Endothelial cell (in vitro differentiated cells): ENCODE results near the gene SCFD2. TPM values are rescaled to one million over a fixed set of nuclear protein-coding genes. Genes with fewer than 3 reads are reported as not detected.

Source experiments
- DNase-seq: peaks from one replicate; pipeline ENCODE4 v3.0.0; 2021; ENCODE audit warnings: low spot score
- H3K27ac Mint-ChIP-seq: one replicate; pipeline ENCODE4 v1.8.0; 2021; ENCODE audit warnings: mixed read lengths, inconsistent platforms; ENCODE audit not compliant: unreplicated experiment
- H3K27me3 Mint-ChIP-seq: one replicate; pipeline ENCODE4 v1.8.0; 2021; ENCODE audit warnings: mild to moderate bottlenecking, moderate library complexity, mixed read lengths, inconsistent platforms; ENCODE audit not compliant: unreplicated experiment
- H3K36me3 Mint-ChIP-seq: one replicate; pipeline ENCODE4 v1.8.0; 2021; ENCODE audit warnings: mild to moderate bottlenecking, low read depth, mixed read lengths, inconsistent platforms; ENCODE audit not compliant: unreplicated experiment
- H3K4me1 Mint-ChIP-seq: one replicate; pipeline ENCODE4 v1.8.0; 2021; ENCODE audit warnings: mild to moderate bottlenecking, mixed read lengths, inconsistent platforms; ENCODE audit not compliant: unreplicated experiment
- H3K4me3 Mint-ChIP-seq: one replicate; pipeline ENCODE4 v1.8.0; 2021; ENCODE audit warnings: mild to moderate bottlenecking, mixed read lengths, inconsistent platforms; ENCODE audit not compliant: unreplicated experiment
- H3K9me3 Mint-ChIP-seq: one replicate; pipeline ENCODE4 v1.8.0; 2021; ENCODE audit warnings: mixed read lengths, inconsistent platforms; ENCODE audit not compliant: unreplicated experiment
- total RNA-seq: library from RNA; stranded (reverse); fragmentation: NEBNext Ultra II Directional; extraction: Animal tissue kit (Norgen Biotek cat#: 25700); gene quantifications from one replicate; pipeline ENCODE4 v1.2.1, GENCODE V29; 2021; ENCODE audit not compliant: unreplicated experiment
- TF ChIP-seq, protein P1 (sequence below): fragments of 200-600 bp; sonication (generic); IDR thresholded peaks from one replicate; pipeline ENCODE4 v1.5.0; 2021; ENCODE audit warnings: antibody characterized with exemption; ENCODE audit not compliant: unreplicated experiment

Gene SCFD2
- total RNA-seq, 1 donor from 2014 or later: 13.6 TPM

GRCh38 chr4:53208753-53209152 is 157.1 kb downstream of the SCFD2 start:
- H3K9me3 Mint-ChIP-seq: no peaks in the 10 kb centered on the region
- H3K36me3 Mint-ChIP-seq: no peaks in the 10 kb centered on the region
- H3K27me3 Mint-ChIP-seq: no peaks in the 10 kb centered on the region
- no peak overlapping the region for H3K4me3 Mint-ChIP-seq
- H3K4me1 Mint-ChIP-seq: peaks cover 4% of the 10 kb centered on the region
- no peak for DNase-seq
- no peak overlapping the region for H3K27ac Mint-ChIP-seq
- TF ChIP-seq, protein P1, sequence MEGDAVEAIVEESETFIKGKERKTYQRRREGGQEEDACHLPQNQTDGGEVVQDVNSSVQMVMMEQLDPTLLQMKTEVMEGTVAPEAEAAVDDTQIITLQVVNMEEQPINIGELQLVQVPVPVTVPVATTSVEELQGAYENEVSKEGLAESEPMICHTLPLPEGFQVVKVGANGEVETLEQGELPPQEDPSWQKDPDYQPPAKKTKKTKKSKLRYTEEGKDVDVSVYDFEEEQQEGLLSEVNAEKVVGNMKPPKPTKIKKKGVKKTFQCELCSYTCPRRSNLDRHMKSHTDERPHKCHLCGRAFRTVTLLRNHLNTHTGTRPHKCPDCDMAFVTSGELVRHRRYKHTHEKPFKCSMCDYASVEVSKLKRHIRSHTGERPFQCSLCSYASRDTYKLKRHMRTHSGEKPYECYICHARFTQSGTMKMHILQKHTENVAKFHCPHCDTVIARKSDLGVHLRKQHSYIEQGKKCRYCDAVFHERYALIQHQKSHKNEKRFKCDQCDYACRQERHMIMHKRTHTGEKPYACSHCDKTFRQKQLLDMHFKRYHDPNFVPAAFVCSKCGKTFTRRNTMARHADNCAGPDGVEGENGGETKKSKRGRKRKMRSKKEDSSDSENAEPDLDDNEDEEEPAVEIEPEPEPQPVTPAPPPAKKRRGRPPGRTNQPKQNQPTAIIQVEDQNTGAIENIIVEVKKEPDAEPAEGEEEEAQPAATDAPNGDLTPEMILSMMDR: no peak

GRCh38 chr4:53205970-53206369 is 159.9 kb downstream of the SCFD2 start:
- Mint-ChIP-seq H3K27ac (no peak overlapping the region), H3K4me3 (no peak overlapping the region), H3K27me3 (no peaks in the 10 kb centered on the region), H3K4me1 (peaks cover 8% of the 10 kb centered on the region), H3K36me3 (no peaks in the 10 kb centered on the region), H3K9me3 (no peaks in the 10 kb centered on the region)
- no peak for DNase-seq
- TF ChIP-seq, protein P1: no peak

DNA sequence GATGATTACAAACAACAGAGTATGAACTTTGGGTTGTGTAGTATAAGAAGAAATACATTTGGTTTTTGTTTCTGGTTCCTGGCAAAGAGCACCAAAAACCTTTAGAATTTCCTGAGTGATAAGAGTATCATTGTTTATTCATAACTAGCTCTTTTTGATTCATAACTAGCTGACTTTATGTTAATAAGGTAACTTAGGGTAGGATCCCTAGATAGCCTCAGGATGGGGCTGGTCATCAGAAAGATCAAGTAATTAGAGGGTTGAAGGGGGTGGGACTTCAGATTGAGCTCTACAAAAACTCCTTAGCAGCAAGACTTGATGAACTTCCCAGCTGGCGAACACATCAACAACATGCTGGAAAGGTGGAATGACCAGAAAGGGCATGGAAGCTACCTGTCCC is 166.5 kb downstream of the SCFD2 start:
- no peak overlapping the region for H3K27ac Mint-ChIP-seq
- H3K4me1 Mint-ChIP-seq: peaks cover 4% of the 10 kb centered on the region
- TF ChIP-seq, protein P1: no peak
- no peak for DNase-seq
- no peaks in the 10 kb centered on the region for H3K9me3 Mint-ChIP-seq
- H3K27me3 Mint-ChIP-seq: no peaks in the 10 kb centered on the region
- no peak overlapping the region for H3K4me3 Mint-ChIP-seq
- H3K36me3 Mint-ChIP-seq: no peaks in the 10 kb centered on the region

GRCh38 chr4:53197772-53198142 is 168.1 kb downstream of the SCFD2 start:
- Mint-ChIP-seq H3K27me3 (no peaks in the 10 kb centered on the region), H3K36me3 (no peaks in the 10 kb centered on the region), H3K9me3 (no peaks in the 10 kb centered on the region), H3K4me3 (no peak overlapping the region), H3K4me1 (no peaks in the 10 kb centered on the region), H3K27ac (no peak overlapping the region)
- DNase-seq: no peak
- TF ChIP-seq, protein P1: no peak

DNA sequence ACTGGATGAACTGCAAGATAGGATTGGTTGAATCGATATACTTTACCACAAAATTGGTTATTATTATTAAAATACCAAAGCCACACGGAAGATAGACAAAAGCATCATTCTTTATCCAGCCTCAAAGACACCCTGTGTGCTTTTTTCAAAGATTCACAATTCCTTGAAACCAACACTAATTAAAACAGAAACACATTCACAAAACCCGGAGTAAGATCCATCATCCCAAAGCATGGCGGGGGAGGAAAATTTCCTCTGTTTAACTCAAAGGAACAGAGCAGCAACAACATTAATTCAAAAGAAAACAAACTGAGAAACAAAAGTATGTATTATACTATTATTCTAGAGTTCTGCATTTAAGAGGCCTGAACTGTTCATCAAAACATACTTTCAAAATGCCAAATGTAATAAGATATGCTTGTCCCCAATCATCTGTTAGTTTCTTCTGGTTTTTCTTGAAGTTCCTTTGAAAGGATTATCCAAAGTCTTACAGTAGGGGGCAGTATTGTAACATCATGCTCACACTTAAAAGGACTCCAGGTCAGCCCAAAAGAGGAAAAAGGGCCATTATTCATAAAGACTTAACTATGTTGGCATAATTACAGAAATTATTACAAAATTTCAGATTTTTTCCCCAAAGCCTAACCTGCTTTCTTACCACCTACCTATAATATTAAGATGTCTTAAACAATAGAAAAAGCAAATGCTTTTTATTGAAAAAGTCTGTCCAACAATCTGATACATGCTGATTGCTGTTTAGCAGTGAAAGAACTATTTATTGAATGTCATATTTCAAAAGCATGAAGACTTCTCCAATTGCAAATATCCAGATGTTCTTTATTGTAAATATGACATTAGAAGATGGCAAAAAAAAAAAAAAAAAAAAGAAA is 168.7 kb downstream of the SCFD2 start:
- Mint-ChIP-seq H3K27ac (no peak overlapping the region), H3K4me3 (no peak overlapping the region), H3K36me3 (no peaks in the 10 kb centered on the region), H3K27me3 (no peaks in the 10 kb centered on the region), H3K4me1 (no peaks in the 10 kb centered on the region), H3K9me3 (no peaks in the 10 kb centered on the region)
- TF ChIP-seq, protein P1: peak; percentile 90
- DNase-seq: no peak
